Measurements from ENCODE around the gene CYS1. TPM values are rescaled to one million over a fixed set of nuclear protein-coding genes. Genes with fewer than 3 reads are reported as not detected.

CYS1 gene
- total RNA-seq, 1 experiment from 2014 or later, result 1.2 TPM

- TF ChIP-seq AFF4 (CRISPR knock-in tag; IDR thresholded peaks at IDR 0.05; ENCODE audit: borderline replicate concordance), result no peak
- no peak for TF ChIP-seq ZMAT4 (CRISPR knock-in tag; IDR thresholded peaks at IDR 0.05)
- no peak for TF ChIP-seq CTCF (IDR thresholded peaks at IDR 0.05)
- no peak for TF ChIP-seq USF1 (CRISPR knock-in tag; IDR thresholded peaks at IDR 0.05)
- no peak for TF ChIP-seq ZNF396 (CRISPR knock-in tag; IDR thresholded peaks at IDR 0.05; ENCODE audit: borderline replicate concordance)
- no peak for TF ChIP-seq GRHL2 (CRISPR knock-in tag; IDR thresholded peaks at IDR 0.05; ENCODE audit: insufficient replicate concordance, severe bottlenecking)
- no peak for TF ChIP-seq TEAD1 (CRISPR knock-in tag; IDR thresholded peaks at IDR 0.05)
- no peak for TF ChIP-seq MYBL2 (CRISPR knock-in tag; IDR thresholded peaks at IDR 0.05)
- TF ChIP-seq ATF1 (CRISPR knock-in tag; IDR thresholded peaks at IDR 0.05), result no peak
- no peak for TF ChIP-seq ZNF121 (CRISPR knock-in tag; IDR thresholded peaks at IDR 0.05)
- TF ChIP-seq ZNF423 (CRISPR knock-in tag; IDR thresholded peaks at IDR 0.05), result no peak
- no peak for TF ChIP-seq FOXK1 (CRISPR knock-in tag; IDR thresholded peaks at IDR 0.05)
- TF ChIP-seq TEAD4 (CRISPR knock-in tag; IDR thresholded peaks at IDR 0.05), result no peak
Measured at GRCh38 chr2:10083046-10083445, 2.8 kb upstream of the CYS1 start (continued).

- peak overlapping the region; percentile 64 for H3K4me3 Mint-ChIP-seq
- DNase-seq (ENCODE audit: low spot score), result peak; percentile 33
- H3K4me1 Mint-ChIP-seq, result peaks cover 18% of the 10 kb centered on the region
- no peaks in the 10 kb centered on the region for H3K9me3 Mint-ChIP-seq
- H3K27me3 Mint-ChIP-seq (ENCODE audit: low read depth), result peaks cover 59% of the 10 kb centered on the region
- peak; percentile 13 for ATAC-seq
- POLR2A ChIA-PET, result interaction anchor here (1.0 kb wide), 1 partner anchor 11 kb away, joined by 5 read pairs; no protein-coding TSS in a partner anchor
- H3K27ac Mint-ChIP-seq, result no peak overlapping the region
- CTCF ChIA-PET, result interaction anchor here (1.3 to 4.4 kb wide), 5 partner anchors 9 to 311 kb away, joined by 4 to 53 read pairs (median 8); no protein-coding TSS in a partner anchor
- no peaks in the 10 kb centered on the region; the same call in 1 of the 2 replicates for H3K36me3 Mint-ChIP-seq
- TF ChIP-seq ARID4B (CRISPR knock-in tag; IDR thresholded peaks at IDR 0.05; ENCODE audit: borderline replicate concordance) (no peak), PRRX2 (CRISPR knock-in tag; IDR thresholded peaks at IDR 0.05) (no peak), NR3C1 (CRISPR knock-in tag; conservative IDR thresholded peaks at IDR 0.05; ENCODE audit: low read depth) (no peak), ZNF317 (CRISPR knock-in tag; IDR thresholded peaks at IDR 0.05; ENCODE audit: borderline replicate concordance, low read depth) (no peak), ZNF219 (CRISPR knock-in tag; IDR thresholded peaks at IDR 0.05; ENCODE audit: borderline replicate concordance) (no peak), RELA (CRISPR knock-in tag; IDR thresholded peaks at IDR 0.05; ENCODE audit: borderline replicate concordance) (no peak), ZNF121 (CRISPR knock-in tag; IDR thresholded peaks at IDR 0.05) (no peak), CBFB (CRISPR knock-in tag; IDR thresholded peaks at IDR 0.05; ENCODE audit: low read depth) (no peak), ZBTB43 (CRISPR knock-in tag; IDR thresholded peaks at IDR 0.05) (no peak), RORB (CRISPR knock-in tag; IDR thresholded peaks at IDR 0.05) (no peak), JAZF1 (CRISPR knock-in tag; IDR thresholded peaks at IDR 0.05) (no peak)
Measured at GRCh38 chr2:10080536-10081304, 509 bp upstream of the CYS1 start.
